ENCODE data around the gene CLSTN1.

GRCh38 chr1:9850442-9851162 is 26.8 kb upstream of the CLSTN1 start:
- TF ChIP-seq SP2 (IDR thresholded peaks at IDR 0.05; ENCODE audit: low read length) (no peak), CTCF (IDR thresholded peaks at IDR 0.05; ENCODE audit: control extremely low read depth in 1 of 3, insufficient read depth in 1 of 3, low read depth in 1 of 3, low read length in 3 of 3) (no peak), POLR2A (IDR thresholded peaks at IDR 0.05; ENCODE audit: control extremely low read depth in 1 of 2, low read depth in 2 of 2, low read length in 2 of 2) (no peak), TCF12 (IDR thresholded peaks at IDR 0.05; ENCODE audit: low read depth, low read length) (no peak), TAF1 (IDR thresholded peaks at IDR 0.05; ENCODE audit: low read depth, low read length) (no peak), POLR2AphosphoS5 (IDR thresholded peaks at IDR 0.05; ENCODE audit: low read depth, low read length) (no peak), SRF (IDR thresholded peaks at IDR 0.05; ENCODE audit: low read depth, low read length) (no peak), TAF7 (optimal IDR thresholded peaks at IDR 0.05; ENCODE audit: borderline replicate concordance, low read depth, low read length) (no peak), ASH2L (IDR thresholded peaks at IDR 0.05; ENCODE audit: low read length) (no peak), RAD21 (IDR thresholded peaks at IDR 0.05 in 1 of 2, conservative IDR thresholded peaks at IDR 0.05 in 1 of 2; ENCODE audit: low read depth in 2 of 2, low read length in 2 of 2) (no peak), RFX5 (IDR thresholded peaks at IDR 0.05; ENCODE audit: borderline replicate concordance, low read depth, low read length) (no peak), GABPA (IDR thresholded peaks at IDR 0.05; ENCODE audit: borderline replicate concordance, insufficient read depth, low read length) (no peak), SIN3A (conservative IDR thresholded peaks at IDR 0.05 in 1 of 2, IDR thresholded peaks at IDR 0.05 in 1 of 2; ENCODE audit: low read depth in 1 of 2, low read length in 2 of 2) (no peak), EP300 (IDR thresholded peaks at IDR 0.05; ENCODE audit: borderline replicate concordance in 1 of 2, low read depth in 2 of 2, low read length in 2 of 2) (no peak)

Data from H1 (cell line).